ENCODE results near the gene EIF4G1.

DNA sequence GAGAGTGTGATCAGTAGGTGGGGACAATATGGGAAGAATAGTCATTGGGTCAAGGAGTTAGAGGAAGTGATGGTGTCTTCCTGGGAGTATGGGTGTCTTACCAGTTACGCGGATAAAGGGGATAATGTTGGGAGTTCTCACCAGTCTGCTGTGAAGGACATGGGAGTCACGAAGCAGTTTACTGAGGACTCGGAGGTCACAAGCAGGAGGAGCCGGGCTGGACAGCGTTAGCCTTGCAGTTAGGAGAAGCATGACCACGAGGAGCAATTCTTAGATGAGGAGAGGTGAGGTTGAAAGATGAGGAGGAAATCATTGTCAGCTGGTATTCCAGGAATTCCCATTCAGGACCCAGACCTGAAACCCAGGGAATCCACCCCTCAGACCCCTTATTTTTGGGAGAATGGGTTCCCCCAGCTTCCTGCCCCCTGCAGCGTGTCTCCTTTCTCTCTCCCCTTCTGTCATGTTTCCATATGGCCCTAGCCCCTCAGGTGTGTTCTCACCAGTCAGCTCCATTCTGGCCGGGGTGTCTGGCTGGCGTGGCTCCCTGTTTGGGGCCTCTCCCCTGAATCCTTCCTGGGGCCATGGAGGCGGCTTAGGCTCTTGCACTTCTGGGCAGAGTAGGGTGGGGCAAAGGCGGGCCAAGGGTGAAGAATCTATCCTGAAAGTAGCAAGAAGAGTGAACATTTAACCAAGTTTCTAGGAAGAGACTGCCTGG is 61.5 kb downstream of the EIF4G1 start:
- TF ChIP-seq POLR2A (IDR thresholded peaks at IDR 0.05) (no peak), EP300 (IDR thresholded peaks at IDR 0.05) (no peak)
- TF ChIP-seq, protein P1, sequence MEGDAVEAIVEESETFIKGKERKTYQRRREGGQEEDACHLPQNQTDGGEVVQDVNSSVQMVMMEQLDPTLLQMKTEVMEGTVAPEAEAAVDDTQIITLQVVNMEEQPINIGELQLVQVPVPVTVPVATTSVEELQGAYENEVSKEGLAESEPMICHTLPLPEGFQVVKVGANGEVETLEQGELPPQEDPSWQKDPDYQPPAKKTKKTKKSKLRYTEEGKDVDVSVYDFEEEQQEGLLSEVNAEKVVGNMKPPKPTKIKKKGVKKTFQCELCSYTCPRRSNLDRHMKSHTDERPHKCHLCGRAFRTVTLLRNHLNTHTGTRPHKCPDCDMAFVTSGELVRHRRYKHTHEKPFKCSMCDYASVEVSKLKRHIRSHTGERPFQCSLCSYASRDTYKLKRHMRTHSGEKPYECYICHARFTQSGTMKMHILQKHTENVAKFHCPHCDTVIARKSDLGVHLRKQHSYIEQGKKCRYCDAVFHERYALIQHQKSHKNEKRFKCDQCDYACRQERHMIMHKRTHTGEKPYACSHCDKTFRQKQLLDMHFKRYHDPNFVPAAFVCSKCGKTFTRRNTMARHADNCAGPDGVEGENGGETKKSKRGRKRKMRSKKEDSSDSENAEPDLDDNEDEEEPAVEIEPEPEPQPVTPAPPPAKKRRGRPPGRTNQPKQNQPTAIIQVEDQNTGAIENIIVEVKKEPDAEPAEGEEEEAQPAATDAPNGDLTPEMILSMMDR (IDR thresholded peaks at IDR 0.05), result no peak

Data from gastroesophageal sphincter (tissue), 3 donors.